Activated T-cell treated with anti-CD3 and anti-CD28 coated beads, Interleukin-2, amount 50 U/mL, for 4 hours (primary cell): ENCODE data around the gene WWOX. TPM values are rescaled to one million over a fixed set of nuclear protein-coding genes. Genes with fewer than 3 reads are reported as not detected.

Source experiments
- ATAC-seq, 2 donors: fragments of 200-7000 bp; cut with Tn5 transposase; one replicate each; pipeline ENCODE4 v1.10.0; 2021
- DNase-seq: peaks from one replicate; pipeline ENCODE4 v3.0.0-alpha.2; 2020
- H3K27me3 Mint-ChIP-seq: one replicate; pipeline ENCODE4 v1.8.0; 2021; ENCODE audit warnings: low read depth, mixed read lengths
- H3K36me3 Mint-ChIP-seq: one replicate; pipeline ENCODE4 v1.8.0; 2022; ENCODE audit warnings: mixed read lengths; ENCODE audit not compliant: insufficient read depth
- H3K4me1 Mint-ChIP-seq: one replicate; pipeline ENCODE4 v1.8.0; 2021; ENCODE audit warnings: low read depth, mixed read lengths
- H3K4me3 Mint-ChIP-seq: one replicate; pipeline ENCODE4 v1.8.0; 2021; ENCODE audit warnings: mild to moderate bottlenecking, moderate library complexity, mixed read lengths
- H3K9me3 Mint-ChIP-seq: one replicate; pipeline ENCODE4 v1.8.0; 2021; ENCODE audit warnings: mixed read lengths
- total RNA-seq, 3 donors: library from RNA; stranded (reverse); gene quantifications; one replicate each; pipeline ENCODE4 v1.2.1, GENCODE V29; 2021

Gene WWOX
- total RNA-seq, 3 donors from 2014 or later = 13.9 to 19.1 (median 18.9) TPM

GRCh38 chr16:78552716-78553115 is 453.3 kb downstream of the WWOX start:
- Mint-ChIP-seq H3K4me3 (no peak overlapping the region), H3K9me3 (no peaks in the 10 kb centered on the region), H3K27me3 (no peaks in the 10 kb centered on the region), H3K36me3 (no peaks in the 10 kb centered on the region), H3K4me1 (peaks cover 9% of the 10 kb centered on the region)
- no peak for ATAC-seq
- no peak for DNase-seq

- Mint-ChIP-seq H3K36me3 (no peaks in the 10 kb centered on the region), H3K4me1 (peaks cover 9% of the 10 kb centered on the region), H3K27me3 (no peaks in the 10 kb centered on the region), H3K9me3 (no peaks in the 10 kb centered on the region), H3K4me3 (no peak overlapping the region)
- no peak for DNase-seq
- no peak for ATAC-seq
These were observed 454.0 kb downstream of the WWOX start for GRCh38 chr16:78553268-78554039.

GRCh38 chr16:78556421-78556820 is 457.0 kb downstream of the WWOX start:
- Mint-ChIP-seq H3K9me3 (no peaks in the 10 kb centered on the region), H3K4me3 (no peak overlapping the region), H3K27me3 (no peaks in the 10 kb centered on the region), H3K36me3 (no peaks in the 10 kb centered on the region), H3K4me1 (peaks cover 9% of the 10 kb centered on the region)
- DNase-seq = no peak
- no peak for ATAC-seq

GRCh38 chr16:78560997-78561396 is 461.5 kb downstream of the WWOX start:
- DNase-seq (no peak), ATAC-seq (no peak)
- peaks cover under 1% of the 10 kb centered on the region for H3K4me1 Mint-ChIP-seq
- H3K9me3 Mint-ChIP-seq = peaks cover 9% of the 10 kb centered on the region
- no peaks in the 10 kb centered on the region for H3K27me3 Mint-ChIP-seq
- H3K36me3 Mint-ChIP-seq = peaks cover 4% of the 10 kb centered on the region
- no peak overlapping the region for H3K4me3 Mint-ChIP-seq

GRCh38 chr16:78562111-78562510 is 462.7 kb downstream of the WWOX start:
- no peaks in the 10 kb centered on the region for H3K27me3 Mint-ChIP-seq
- ATAC-seq = no peak
- peaks cover 10% of the 10 kb centered on the region for H3K4me1 Mint-ChIP-seq
- peaks cover 9% of the 10 kb centered on the region for H3K9me3 Mint-ChIP-seq
- H3K36me3 Mint-ChIP-seq = peaks cover 4% of the 10 kb centered on the region
- no peak overlapping the region for H3K4me3 Mint-ChIP-seq
- no peak for DNase-seq

GRCh38 chr16:78562650-78563049 is 463.2 kb downstream of the WWOX start:
- peaks cover 9% of the 10 kb centered on the region for H3K9me3 Mint-ChIP-seq
- H3K4me1 Mint-ChIP-seq = peaks cover 10% of the 10 kb centered on the region
- H3K4me3 Mint-ChIP-seq = no peak overlapping the region
- DNase-seq (no peak), ATAC-seq (no peak)
- H3K36me3 Mint-ChIP-seq = peaks cover 4% of the 10 kb centered on the region
- H3K27me3 Mint-ChIP-seq = no peaks in the 10 kb centered on the region

GRCh38 chr16:78563905-78564304 is 464.5 kb downstream of the WWOX start:
- peaks cover 9% of the 10 kb centered on the region for H3K9me3 Mint-ChIP-seq
- no peak for DNase-seq

GRCh38 chr16:78566397-78567073 is 467.1 kb downstream of the WWOX start:
- DNase-seq = no peak

More at GRCh38 chr16:78563905-78564304, 464.5 kb downstream of the WWOX start:
- H3K4me1 Mint-ChIP-seq = peaks cover 10% of the 10 kb centered on the region
- peaks cover 4% of the 10 kb centered on the region for H3K36me3 Mint-ChIP-seq
- no peak overlapping the region for H3K4me3 Mint-ChIP-seq
- ATAC-seq = no peak
- H3K27me3 Mint-ChIP-seq = no peaks in the 10 kb centered on the region

GRCh38 chr16:78570399-78571141 is 471.1 kb downstream of the WWOX start:
- H3K4me1 Mint-ChIP-seq = peaks cover 15% of the 10 kb centered on the region
- H3K4me3 Mint-ChIP-seq = no peak overlapping the region
- DNase-seq = no peak
- no peaks in the 10 kb centered on the region for H3K27me3 Mint-ChIP-seq
- ATAC-seq = no peak
- H3K9me3 Mint-ChIP-seq = no peaks in the 10 kb centered on the region
- peaks cover 4% of the 10 kb centered on the region for H3K36me3 Mint-ChIP-seq

More at GRCh38 chr16:78566397-78567073, 467.1 kb downstream of the WWOX start:
- peaks cover 15% of the 10 kb centered on the region for H3K4me1 Mint-ChIP-seq
- H3K36me3 Mint-ChIP-seq = peaks cover 4% of the 10 kb centered on the region
- ATAC-seq = peak; percentile 40 to 46
- H3K4me3 Mint-ChIP-seq = no peak overlapping the region
- H3K9me3 Mint-ChIP-seq = peaks cover 9% of the 10 kb centered on the region
- no peaks in the 10 kb centered on the region for H3K27me3 Mint-ChIP-seq

- H3K4me3 Mint-ChIP-seq = no peak overlapping the region
- no peak for ATAC-seq
- H3K9me3 Mint-ChIP-seq = no peaks in the 10 kb centered on the region
- DNase-seq = no peak
- H3K27me3 Mint-ChIP-seq = no peaks in the 10 kb centered on the region
- peaks cover 10% of the 10 kb centered on the region for H3K4me1 Mint-ChIP-seq
- peaks cover 4% of the 10 kb centered on the region for H3K36me3 Mint-ChIP-seq
These were observed 472.0 kb downstream of the WWOX start for GRCh38 chr16:78571434-78571833.

- H3K36me3 Mint-ChIP-seq = peaks cover 4% of the 10 kb centered on the region
- no peak for DNase-seq
- H3K4me3 Mint-ChIP-seq = no peak overlapping the region
- H3K27me3 Mint-ChIP-seq = no peaks in the 10 kb centered on the region
- H3K4me1 Mint-ChIP-seq = peaks cover 8% of the 10 kb centered on the region
- ATAC-seq = no peak
- H3K9me3 Mint-ChIP-seq = no peaks in the 10 kb centered on the region
These were observed 472.5 kb downstream of the WWOX start for GRCh38 chr16:78571898-78572358.

- Mint-ChIP-seq H3K36me3 (peaks cover 6% of the 10 kb centered on the region), H3K27me3 (no peaks in the 10 kb centered on the region), H3K9me3 (no peaks in the 10 kb centered on the region), H3K4me1 (peaks cover 9% of the 10 kb centered on the region), H3K4me3 (no peak overlapping the region)
- ATAC-seq = no peak
- DNase-seq = no peak
These were observed 475.1 kb downstream of the WWOX start for GRCh38 chr16:78574571-78574970.

- Mint-ChIP-seq H3K27me3 (no peaks in the 10 kb centered on the region), H3K9me3 (no peaks in the 10 kb centered on the region), H3K4me1 (peaks cover 4% of the 10 kb centered on the region), H3K4me3 (no peak overlapping the region), H3K36me3 (peaks cover 6% of the 10 kb centered on the region)
- peak; percentile 72 to 78 for ATAC-seq
- no peak for DNase-seq
These were observed 477.5 kb downstream of the WWOX start for GRCh38 chr16:78576941-78577340.

GRCh38 chr16:78577630-78578029 is 478.2 kb downstream of the WWOX start:
- ATAC-seq = no peak
- H3K27me3 Mint-ChIP-seq = no peaks in the 10 kb centered on the region
- DNase-seq = no peak
- no peaks in the 10 kb centered on the region for H3K9me3 Mint-ChIP-seq
- H3K4me3 Mint-ChIP-seq = no peak overlapping the region
- peaks cover 6% of the 10 kb centered on the region for H3K36me3 Mint-ChIP-seq
- peaks cover 4% of the 10 kb centered on the region for H3K4me1 Mint-ChIP-seq
